ENCODE measurements around the gene HAP1.
"Not testable (repeated sequence)": the region's sequence is repeated elsewhere in the genome, so short reads cannot be mapped to it uniquely, and the experiment has no call there.

HAP1 gene

GRCh38 chr17:41702712-41703111 lies 31.7 kb downstream of the HAP1 start:
- Histone ChIP-seq H2AFZ (ENCODE audit: low read length) (no peak overlapping the region), H3K9ac (ENCODE audit: low read length) (no peak overlapping the region), H3F3A (ENCODE audit: insufficient read depth, low read length) (no peaks in the 10 kb centered on the region), H3K4me1 (ENCODE audit: low read length) (peaks cover 3% of the 10 kb centered on the region; the same call in 1 of the 2 replicates), H3K27me3 (replicated peaks; ENCODE audit: insufficient read depth, low read length) (no peaks in the 10 kb centered on the region), H3K9me2 (replicated peaks; ENCODE audit: insufficient read depth, low read length) (no peaks in the 10 kb centered on the region), H3K4me3 (ENCODE audit: low read length) (no peak overlapping the region), H3K79me2 (ENCODE audit: low read length) (no peaks in the 10 kb centered on the region), H3K36me3 (replicated peaks; ENCODE audit: insufficient read depth, low read length) (no peaks in the 10 kb centered on the region), H4K20me1 (ENCODE audit: insufficient read depth, low read length) (no peaks in the 10 kb centered on the region), H3K27ac (ENCODE audit: low read length) (no peak overlapping the region), H3K4me2 (ENCODE audit: low read depth, low read length) (no peak overlapping the region), H3K9me3 (replicated peaks; ENCODE audit: insufficient read depth, low read length) (no peaks in the 10 kb centered on the region)
- TF ChIP-seq EZH2 (optimal IDR thresholded peaks at IDR 0.05; ENCODE audit: low read depth, low read length) (no peak), EZH2phosphoT487 (IDR thresholded peaks at IDR 0.05; ENCODE audit: low read length) (no peak), CTCF (IDR thresholded peaks at IDR 0.05; ENCODE audit: low read length) (no peak)
- DNase-seq, result no peak

- H3K9ac ChIP-seq (ENCODE audit: low read length); H3K9me2 ChIP-seq (replicated peaks; ENCODE audit: insufficient read depth, low read length); H3K36me3 ChIP-seq (replicated peaks; ENCODE audit: insufficient read depth, low read length); H3F3A ChIP-seq (ENCODE audit: insufficient read depth, low read length); H4K20me1 ChIP-seq (ENCODE audit: insufficient read depth, low read length); H3K9me3 ChIP-seq (replicated peaks; ENCODE audit: insufficient read depth, low read length); DNase-seq; H3K27ac ChIP-seq (ENCODE audit: low read length); H3K27me3 ChIP-seq (replicated peaks; ENCODE audit: insufficient read depth, low read length); H3K4me3 ChIP-seq (ENCODE audit: low read length); H3K4me2 ChIP-seq (ENCODE audit: low read depth, low read length); H3K79me2 ChIP-seq (ENCODE audit: low read length); H2AFZ ChIP-seq (ENCODE audit: low read length): not testable (repeated sequence)
- peaks cover 22% of the 10 kb centered on the region for H3K4me1 ChIP-seq (ENCODE audit: low read length)
Measured at GRCh38 chr17:41700843-41701242, 33.6 kb downstream of the HAP1 start.

GRCh38 chr17:41697122-41697962 lies 37.1 kb downstream of the HAP1 start:
- Histone ChIP-seq H3K4me3 (ENCODE audit: low read length) (no peak overlapping the region), H3K9me3 (replicated peaks; ENCODE audit: insufficient read depth, low read length) (no peaks in the 10 kb centered on the region), H3F3A (ENCODE audit: insufficient read depth, low read length) (peaks cover 33% of the 10 kb centered on the region), H3K9ac (ENCODE audit: low read length) (no peak overlapping the region), H3K4me2 (ENCODE audit: low read depth, low read length) (peak overlapping the region; percentile 28), H3K27me3 (replicated peaks; ENCODE audit: insufficient read depth, low read length) (no peaks in the 10 kb centered on the region), H3K27ac (ENCODE audit: low read length) (peak overlapping the region; percentile 8; the same call in 1 of the 2 replicates), H4K20me1 (ENCODE audit: insufficient read depth, low read length) (no peaks in the 10 kb centered on the region), H3K79me2 (ENCODE audit: low read length) (no peaks in the 10 kb centered on the region), H2AFZ (ENCODE audit: low read length) (0 out of 2 replicates have a peak overlapping the region, but pooled peaks have one; percentile 25), H3K36me3 (replicated peaks; ENCODE audit: insufficient read depth, low read length) (peaks cover 7% of the 10 kb centered on the region), H3K9me2 (replicated peaks; ENCODE audit: insufficient read depth, low read length) (no peaks in the 10 kb centered on the region), H3K4me1 (ENCODE audit: low read length) (peaks cover 22% of the 10 kb centered on the region)
- DNase-seq, result peak; percentile 74
- TF ChIP-seq EZH2 (optimal IDR thresholded peaks at IDR 0.05; ENCODE audit: low read depth, low read length) (no peak), EZH2phosphoT487 (IDR thresholded peaks at IDR 0.05; ENCODE audit: low read length) (no peak), CTCF (IDR thresholded peaks at IDR 0.05; ENCODE audit: low read length) (no peak)
